LNCAP (cell line): Measurements from ENCODE around the gene PTPRK.

Experiments used
- CTCF ChIP-seq: fragments of 450-650 bp; IDR thresholded peaks from 2 replicates; pipeline ENCODE4 v1.5.1; 2017; ENCODE audit warnings: mild to moderate bottlenecking

PTPRK gene

DNA sequence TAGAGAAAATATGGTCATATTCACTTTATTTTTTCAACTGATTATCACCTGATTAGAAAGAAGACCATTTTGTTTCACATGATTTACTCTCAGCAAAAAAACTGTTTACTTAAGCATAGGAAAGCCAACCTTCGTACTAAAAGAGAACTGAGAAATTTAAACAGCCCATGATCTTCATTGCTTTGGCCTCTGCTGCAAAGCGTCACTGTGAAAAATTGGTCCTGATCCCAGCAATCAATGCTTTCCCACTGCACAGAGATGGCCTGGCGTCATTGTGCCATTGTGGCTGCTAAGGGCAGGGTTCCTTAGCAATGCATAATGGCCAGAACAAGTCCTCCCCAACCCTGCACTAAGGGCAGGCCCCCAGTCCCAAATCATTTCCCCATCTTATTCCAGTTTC lies 599.6 kb downstream of the PTPRK start:
- no peak for TF ChIP-seq CTCF
